Esophagus muscularis mucosa (tissue), 4 donors: ENCODE measurements around the gene IGF1R. TPM values are rescaled to one million over a fixed set of nuclear protein-coding genes. Genes with fewer than 3 reads are reported as not detected.
"Not testable (repeated sequence)": the region's sequence is repeated elsewhere in the genome, so short reads cannot be mapped to it uniquely, and the experiment has no call there.

ENCODE experiments used
- DNase-seq: peaks from one replicate; pipeline ENCODE4 v3.0.0-alpha.2; 2017; ENCODE audit errors: extremely low spot score
- H3K27ac ChIP-seq, 4 donors: fragments of 200-600 bp; sonication (generic); replicated peaks in 1 of 4; 1 replicate in 3 of 4; 2 replicates in 1 of 4; pipeline ENCODE4 v1.5.1; 2016 to 2019; ENCODE audit warnings: mild to moderate bottlenecking in 1 of 4
- H3K27me3 ChIP-seq, 4 donors: fragments of 200-600 bp; sonication (generic); one replicate each; pipeline versions ENCODE4 v1.5.1 to v1.6.0; 2016 to 2019
- H3K36me3 ChIP-seq, 4 donors: fragments of 200-600 bp; sonication (generic); one replicate each; pipeline ENCODE4 v1.5.1; 2016 to 2019
- H3K4me1 ChIP-seq, 4 donors: fragments of 200-600 bp; sonication (generic); one replicate each; pipeline ENCODE4 v1.5.1; 2016 to 2019
- H3K4me3 ChIP-seq, 4 donors: fragments of 200-600 bp; sonication (generic); 1 replicate in 2 of 4; 2 replicates in 2 of 4; pipeline ENCODE4 v1.5.1; 2016 to 2019; ENCODE audit warnings: mild to moderate bottlenecking in 4 of 4, moderate library complexity in 1 of 4
- H3K9me3 ChIP-seq, 4 donors: fragments of 200-600 bp; sonication (generic); 1 replicate in 3 of 4; 2 replicates in 1 of 4; pipeline ENCODE4 v1.5.1; 2016 to 2019
- EP300 ChIP-seq: sonication (generic); formaldehyde crosslinking; IDR thresholded peaks from one replicate; pipeline ENCODE4 v1.6.1; 2017; ENCODE audit warnings: antibody characterized with exemption
- POLR2A ChIP-seq: fragments of 450-650 bp; IDR thresholded peaks from one replicate; pipeline ENCODE4 v1.6.1; 2017; ENCODE audit warnings: antibody characterized with exemption, moderate library complexity, mild to moderate bottlenecking, low read depth
- POLR2AphosphoS5 ChIP-seq, 2 donors: sonication (generic); formaldehyde crosslinking; IDR thresholded peaks; one replicate each; pipeline ENCODE4 v1.6.1; 2017; ENCODE audit warnings: antibody characterized with exemption in 2 of 2
- WGBS: methylation state at CpG from one replicate; pipeline ENCODE4 v1.1.5; 2018; 5-methylcytosine and 5-hydroxymethylcytosine counted together
- intact Hi-C: fragments of 100-400 bp; cut with DNase I; formaldehyde crosslinking; loops from one replicate; pipeline ENCODE4 v1.15.1; 2023
- total RNA-seq, 4 donors: library from RNA; depleted of rRNA; stranded (reverse); fragments of >200 nt; gene quantifications; one replicate each; pipeline versions ENCODE4 v1.1.0 to v1.2.1, GENCODE V29; 2016
- TF ChIP-seq, protein P1 (sequence below), 3 experiments: fragments of 200-600 bp in 2 of 3; fragments of 450-650 bp in 1 of 3; sonication (generic) in 2 of 3; IDR thresholded peaks; one replicate each; pipeline ENCODE4 v1.5.1; 2017 to 2019; ENCODE audit warnings: antibody characterized with exemption in 3 of 3, mild to moderate bottlenecking in 2 of 3, moderate library complexity in 1 of 3

Gene IGF1R
- total RNA-seq, 4 donors from 2014 or later: 33.6 to 95.3 (median 49.7) TPM

DNA sequence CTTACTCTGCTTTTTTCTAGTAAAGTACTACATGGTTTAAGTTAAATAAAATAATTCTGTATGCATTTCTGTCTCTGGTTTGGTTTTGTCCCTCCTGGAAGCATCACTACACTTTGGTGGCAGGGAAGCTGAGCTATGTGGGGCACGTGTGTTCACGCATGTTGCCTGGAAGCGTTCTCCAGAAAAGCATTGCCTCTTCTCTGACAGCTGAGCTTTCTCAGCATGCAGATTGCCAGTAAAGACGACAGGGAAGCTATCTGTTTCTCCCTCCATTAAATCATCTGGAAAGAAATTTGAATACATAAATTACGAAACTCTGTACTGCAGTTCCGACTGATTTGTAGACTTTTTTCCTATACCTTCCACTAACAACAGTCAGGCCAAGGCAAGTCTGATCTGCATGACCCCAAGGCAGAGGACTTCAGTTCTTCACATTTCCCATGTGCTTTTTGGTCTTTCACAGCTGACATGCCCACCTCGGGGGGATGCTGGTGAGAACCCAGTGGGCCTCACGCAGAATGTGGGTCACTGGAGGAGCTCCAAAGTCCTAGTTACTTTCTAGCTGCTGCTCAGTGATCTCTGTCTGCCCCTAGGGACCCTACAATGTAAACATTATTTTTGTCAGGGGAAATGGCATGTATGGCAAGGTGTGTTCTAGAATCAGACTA lies 316.3 kb downstream of the IGF1R start:
- intact Hi-C loops: no loop called here
- WGBS: 72% methylated on average over 8 of the region's 8 CpGs
- peaks cover 0 to 4% (median 0%) of the 10 kb centered on the region in 4 donors for H3K4me1 ChIP-seq
- DNase-seq: no peak
- no peak overlapping the region for H3K27ac ChIP-seq
- H3K27me3 ChIP-seq: no peaks in the 10 kb centered on the region
- H3K36me3 ChIP-seq: peaks cover 24 to 36% (median 31%) of the 10 kb centered on the region in 4 donors
- TF ChIP-seq, protein P1, sequence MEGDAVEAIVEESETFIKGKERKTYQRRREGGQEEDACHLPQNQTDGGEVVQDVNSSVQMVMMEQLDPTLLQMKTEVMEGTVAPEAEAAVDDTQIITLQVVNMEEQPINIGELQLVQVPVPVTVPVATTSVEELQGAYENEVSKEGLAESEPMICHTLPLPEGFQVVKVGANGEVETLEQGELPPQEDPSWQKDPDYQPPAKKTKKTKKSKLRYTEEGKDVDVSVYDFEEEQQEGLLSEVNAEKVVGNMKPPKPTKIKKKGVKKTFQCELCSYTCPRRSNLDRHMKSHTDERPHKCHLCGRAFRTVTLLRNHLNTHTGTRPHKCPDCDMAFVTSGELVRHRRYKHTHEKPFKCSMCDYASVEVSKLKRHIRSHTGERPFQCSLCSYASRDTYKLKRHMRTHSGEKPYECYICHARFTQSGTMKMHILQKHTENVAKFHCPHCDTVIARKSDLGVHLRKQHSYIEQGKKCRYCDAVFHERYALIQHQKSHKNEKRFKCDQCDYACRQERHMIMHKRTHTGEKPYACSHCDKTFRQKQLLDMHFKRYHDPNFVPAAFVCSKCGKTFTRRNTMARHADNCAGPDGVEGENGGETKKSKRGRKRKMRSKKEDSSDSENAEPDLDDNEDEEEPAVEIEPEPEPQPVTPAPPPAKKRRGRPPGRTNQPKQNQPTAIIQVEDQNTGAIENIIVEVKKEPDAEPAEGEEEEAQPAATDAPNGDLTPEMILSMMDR (IDR thresholded peaks at IDR 0.05): no peak
- TF ChIP-seq POLR2AphosphoS5 (IDR thresholded peaks at IDR 0.05) (no peak), EP300 (no peak), POLR2A (no peak)
- no peak overlapping the region for H3K4me3 ChIP-seq
- H3K9me3 ChIP-seq: peaks cover 0 to 11% (median 0%) of the 10 kb centered on the region in 4 donors

DNA sequence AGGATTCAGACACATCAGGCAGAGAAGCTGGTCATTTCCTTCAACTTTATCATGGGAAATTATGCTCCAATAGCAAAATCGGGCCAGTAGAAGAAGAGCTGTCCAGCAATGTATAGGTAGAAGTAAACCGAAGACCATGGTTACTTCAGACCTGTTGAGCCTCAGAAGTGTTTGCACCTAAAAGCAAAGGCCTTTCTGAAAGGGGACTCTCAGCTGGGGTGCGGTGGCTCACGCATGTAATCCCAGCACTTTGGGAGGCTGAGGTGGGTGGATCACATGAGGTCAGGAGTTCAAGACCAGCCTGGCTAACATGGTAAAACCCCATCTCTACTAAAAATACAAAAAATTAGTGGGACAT lies 316.8 kb downstream of the IGF1R start:
- H3K27ac ChIP-seq, H3K4me3 ChIP-seq, H3K4me1 ChIP-seq, intact Hi-C loops, DNase-seq, H3K27me3 ChIP-seq: not testable (repeated sequence)
- Histone ChIP-seq H3K9me3 (peaks cover 0 to 11% (median 0%) of the 10 kb centered on the region in 4 donors), H3K36me3 (peaks cover 24 to 31% (median 26%) of the 10 kb centered on the region in 4 donors)
- WGBS: 90% methylated on average over 4 of the region's 4 CpGs

DNA sequence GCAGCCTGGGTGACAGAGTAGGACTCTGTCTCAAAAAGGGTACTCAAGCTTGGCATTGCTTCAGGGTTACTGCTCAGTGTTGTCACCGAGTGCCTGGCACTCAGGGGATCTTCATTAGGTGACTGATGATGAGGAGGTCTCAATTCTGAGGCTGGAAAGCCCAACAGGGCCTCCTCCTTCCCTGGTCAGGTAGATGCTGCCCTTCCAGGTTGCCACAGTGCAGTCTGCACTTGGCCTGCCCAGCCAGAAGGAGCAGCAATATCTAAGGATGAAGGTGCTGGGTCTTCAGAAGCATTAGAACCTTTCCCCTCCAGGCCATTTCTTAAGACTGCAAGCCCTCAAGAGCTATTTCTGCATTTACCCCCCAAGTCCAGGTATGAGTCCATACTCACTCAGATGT lies 317.3 kb downstream of the IGF1R start:
- Histone ChIP-seq H3K27me3 (no peaks in the 10 kb centered on the region), H3K36me3 (peaks cover 19 to 26% (median 22%) of the 10 kb centered on the region in 4 donors), H3K4me3 (no peak overlapping the region), H3K4me1 (peaks cover 0 to 4% (median 0%) of the 10 kb centered on the region in 4 donors), H3K27ac (no peak overlapping the region), H3K9me3 (peaks cover 0 to 11% (median 0%) of the 10 kb centered on the region in 4 donors)
- intact Hi-C loops: no loop called here
- TF ChIP-seq, protein P1 (IDR thresholded peaks at IDR 0.05): no peak
- TF ChIP-seq EP300: no peak
- no peak for TF ChIP-seq POLR2AphosphoS5 (IDR thresholded peaks at IDR 0.05)
- TF ChIP-seq POLR2A: no peak
- DNase-seq: no peak
- 80% methylated on average over 1 of the region's 1 CpG for WGBS

DNA sequence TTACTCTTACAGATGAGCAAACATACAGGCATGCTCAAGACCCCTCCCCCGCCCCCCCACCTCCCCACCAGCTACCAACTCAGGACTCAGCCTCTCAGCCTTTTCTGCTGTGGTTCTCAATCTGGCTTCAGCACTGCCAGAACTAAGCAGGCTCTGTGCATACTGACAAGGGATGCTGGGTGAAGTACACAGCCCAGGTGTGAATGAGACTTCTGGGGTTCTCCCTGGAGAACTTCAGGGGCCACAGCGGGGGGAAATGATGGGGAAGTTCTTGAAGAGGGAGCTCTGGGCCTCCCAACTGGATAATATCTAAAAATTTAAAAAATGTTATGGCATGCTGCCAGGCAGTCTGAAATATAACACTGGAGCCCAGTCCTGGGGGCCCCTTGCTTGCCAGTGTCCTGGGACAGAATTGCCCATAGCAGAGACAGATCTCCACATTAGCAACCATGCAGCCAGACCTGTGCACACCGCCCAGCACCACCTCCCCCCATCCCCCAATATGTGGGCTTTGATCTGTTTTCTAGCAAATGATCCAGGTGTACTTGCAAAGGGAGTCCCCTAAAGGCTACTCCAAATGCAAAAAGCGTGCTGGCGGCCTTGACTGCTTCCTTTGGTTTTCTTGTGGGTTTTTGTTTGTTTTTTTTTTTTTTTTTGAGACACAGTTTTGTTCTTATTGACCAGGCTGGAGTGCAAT lies 317.9 kb downstream of the IGF1R start:
- DNase-seq: no peak
- TF ChIP-seq POLR2A: no peak
- no peak for TF ChIP-seq POLR2AphosphoS5 (IDR thresholded peaks at IDR 0.05)
- no peak for TF ChIP-seq EP300
- TF ChIP-seq, protein P1 (IDR thresholded peaks at IDR 0.05): no peak
- Histone ChIP-seq H3K4me1 (peaks cover 0 to 4% (median 0%) of the 10 kb centered on the region in 4 donors), H3K27me3 (no peaks in the 10 kb centered on the region), H3K4me3 (no peak overlapping the region), H3K36me3 (peaks cover 12 to 20% (median 16%) of the 10 kb centered on the region in 4 donors), H3K27ac (no peak overlapping the region), H3K9me3 (peaks cover 0 to 11% (median 0%) of the 10 kb centered on the region in 4 donors)
- 80% methylated on average over 5 of the region's 5 CpGs for WGBS
- intact Hi-C loops: no loop called here

DNA sequence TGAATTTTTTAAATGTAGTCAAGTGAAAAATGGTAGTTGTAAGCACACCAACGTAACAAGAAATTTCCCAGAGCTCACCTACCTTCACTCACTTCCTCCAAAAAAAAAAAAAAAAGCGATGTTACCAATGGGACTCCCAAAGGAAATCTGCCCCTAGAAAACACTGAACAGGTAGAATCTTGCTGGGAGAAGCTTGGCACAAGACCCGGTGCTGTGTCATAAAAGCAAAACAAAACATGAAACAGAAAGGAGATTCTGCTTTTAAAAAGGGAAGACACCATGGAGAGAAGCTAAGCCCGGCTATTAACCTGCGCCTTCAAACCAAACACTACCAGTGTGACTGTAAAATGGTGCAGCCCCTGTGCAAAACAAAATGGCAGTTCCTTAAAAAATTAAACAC lies 318.8 kb downstream of the IGF1R start:
- no peak overlapping the region for H3K27ac ChIP-seq
- no peak for DNase-seq
- intact Hi-C loops: no loop called here
- peaks cover 0 to 3% (median 0%) of the 10 kb centered on the region in 4 donors for H3K9me3 ChIP-seq
- TF ChIP-seq POLR2A (no peak), POLR2AphosphoS5 (IDR thresholded peaks at IDR 0.05) (no peak), EP300 (no peak)
- TF ChIP-seq, protein P1 (IDR thresholded peaks at IDR 0.05): no peak
- no peak overlapping the region for H3K4me3 ChIP-seq
- peaks cover 4 to 11% (median 8%) of the 10 kb centered on the region in 4 donors for H3K36me3 ChIP-seq
- 77% methylated on average over 5 of the region's 5 CpGs for WGBS
- peaks cover 0 to 4% (median 0%) of the 10 kb centered on the region in 4 donors for H3K4me1 ChIP-seq
- H3K27me3 ChIP-seq: no peaks in the 10 kb centered on the region
